HL-60/S4 (cell line): Measurements from ENCODE around the gene RANBP3.

Experiments
- in situ Hi-C: fragments of 300-500 bp; cut with MboI; formaldehyde crosslinking; loops from 2 replicates; pipeline ENCODE4 v1.14.3; 2022; ENCODE audit warnings: low sequenced_read_pairs

The RANBP3 gene

DNA sequence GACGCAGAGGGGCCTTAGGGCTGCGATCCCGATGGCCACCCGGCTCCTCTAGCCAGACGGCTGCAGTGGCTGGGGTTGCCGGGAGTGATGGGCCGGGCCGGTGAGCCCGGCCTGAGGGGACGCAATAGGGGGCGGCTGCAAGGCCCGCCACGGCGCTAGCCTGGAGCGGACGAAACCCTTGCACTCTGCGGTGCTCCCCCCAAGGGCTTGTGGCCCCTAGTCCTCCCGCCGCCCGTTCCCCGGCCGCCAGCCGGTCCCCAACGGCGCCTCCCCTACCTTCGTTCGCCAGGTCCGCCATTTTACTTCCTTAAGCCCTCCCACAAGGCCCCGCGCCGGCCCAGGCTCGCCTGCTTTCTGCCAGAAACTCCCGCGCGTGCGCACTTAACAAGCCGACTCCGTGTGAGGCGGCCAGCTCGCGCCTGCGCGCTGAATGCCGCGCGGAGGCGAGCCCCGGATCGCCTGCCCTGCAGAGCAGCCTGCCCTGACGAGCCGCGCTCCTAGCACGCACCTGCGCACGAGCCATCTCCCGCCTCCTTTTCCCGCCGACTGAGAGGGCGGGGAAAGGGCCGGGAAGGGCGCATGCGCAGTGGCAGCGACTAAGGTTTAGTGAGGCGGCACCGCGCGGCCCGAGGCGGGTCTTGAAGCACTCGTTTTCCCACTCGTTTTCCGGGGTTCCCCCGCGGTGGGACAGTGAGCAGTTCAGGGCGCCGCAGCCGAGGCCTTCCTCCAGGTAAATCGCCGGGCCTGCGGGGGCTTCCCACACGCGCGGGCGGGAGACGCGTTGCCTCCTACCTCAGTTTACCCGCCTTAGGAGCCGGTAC lies at the start of gene RANBP3:
RANBP3 (minus strand) TSS at position 356 of the 821 bp plus-strand sequence; CDS start at position 298, 58 bp downstream.
- in situ Hi-C loops: no loop called here

DNA sequence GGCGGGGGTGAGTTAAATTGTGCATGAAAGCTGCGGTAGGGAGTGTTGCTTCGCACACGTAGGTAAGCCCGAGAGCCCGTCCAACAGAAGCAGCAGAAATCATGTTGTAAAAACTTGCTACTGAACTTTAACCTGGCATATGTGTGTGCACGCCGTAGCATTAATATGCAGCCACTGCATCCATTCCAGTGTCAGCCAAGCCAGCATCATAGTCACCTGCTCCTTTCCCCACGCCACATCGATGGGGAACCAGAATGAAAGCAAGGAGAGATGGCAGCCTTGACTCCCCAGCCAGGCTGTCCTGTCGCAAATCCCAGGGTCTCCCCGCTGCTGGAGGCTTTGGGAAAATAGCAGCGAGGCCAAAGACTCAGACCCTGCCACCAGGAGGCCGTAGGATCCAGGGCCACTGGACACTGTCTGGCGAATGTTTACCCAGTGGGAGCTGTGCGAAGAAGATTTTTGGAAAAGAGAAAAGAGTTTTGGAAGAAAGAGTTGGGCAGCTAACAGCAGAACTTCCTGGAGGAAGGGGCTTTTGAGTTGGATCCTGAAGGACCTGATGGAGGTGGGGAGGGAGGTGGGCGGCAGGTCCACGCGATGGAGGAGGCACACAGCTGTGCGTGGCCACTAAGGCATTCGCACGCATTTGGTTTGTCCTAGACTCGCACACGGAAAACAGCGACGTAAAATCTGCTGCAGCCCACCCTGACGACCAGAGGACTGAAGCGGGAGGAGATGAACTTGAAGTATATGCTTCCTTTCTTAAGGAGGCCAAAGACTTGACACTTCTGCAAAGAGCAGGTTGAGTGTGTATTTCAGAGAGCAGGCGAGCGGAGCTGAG lies 48.7 kb upstream of the RANBP3 start:
- in situ Hi-C loops: loop anchor here (10.0 to 25.0 kb wide), 2 partner anchors 222 to 286 kb away; partner anchors contain the start of gene NRTN

- in situ Hi-C loops: loop anchor here (10.0 to 25.0 kb wide), 2 partner anchors 220 to 288 kb away; partner anchors contain the start of gene NRTN
These were observed 46.8 kb upstream of the RANBP3 start for GRCh38 chr19:6024756-6025155.

DNA sequence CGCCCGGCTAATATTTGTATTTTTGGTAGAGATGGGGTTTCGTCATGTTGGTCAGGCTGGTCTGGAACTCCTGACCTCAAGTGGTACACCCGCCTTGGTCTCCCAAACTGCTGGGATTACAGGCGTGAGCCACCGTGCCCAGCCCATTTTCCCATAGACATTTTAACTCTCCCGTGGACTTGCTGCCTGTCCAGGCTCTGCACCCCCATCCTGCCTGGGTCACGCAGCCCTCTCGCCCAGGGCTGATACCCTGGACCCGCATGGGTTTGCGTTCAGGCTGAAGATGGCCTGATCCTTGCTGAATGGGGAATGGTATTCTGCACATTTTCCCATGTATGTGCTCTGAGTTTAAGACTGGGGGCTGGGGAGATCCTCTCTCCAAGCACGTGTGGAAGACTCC lies 46.0 kb upstream of the RANBP3 start:
- in situ Hi-C loops: loop anchor here (10.0 kb wide), 1 partner anchor 219 kb away; the partner anchor contains the start of gene NRTN

DNA sequence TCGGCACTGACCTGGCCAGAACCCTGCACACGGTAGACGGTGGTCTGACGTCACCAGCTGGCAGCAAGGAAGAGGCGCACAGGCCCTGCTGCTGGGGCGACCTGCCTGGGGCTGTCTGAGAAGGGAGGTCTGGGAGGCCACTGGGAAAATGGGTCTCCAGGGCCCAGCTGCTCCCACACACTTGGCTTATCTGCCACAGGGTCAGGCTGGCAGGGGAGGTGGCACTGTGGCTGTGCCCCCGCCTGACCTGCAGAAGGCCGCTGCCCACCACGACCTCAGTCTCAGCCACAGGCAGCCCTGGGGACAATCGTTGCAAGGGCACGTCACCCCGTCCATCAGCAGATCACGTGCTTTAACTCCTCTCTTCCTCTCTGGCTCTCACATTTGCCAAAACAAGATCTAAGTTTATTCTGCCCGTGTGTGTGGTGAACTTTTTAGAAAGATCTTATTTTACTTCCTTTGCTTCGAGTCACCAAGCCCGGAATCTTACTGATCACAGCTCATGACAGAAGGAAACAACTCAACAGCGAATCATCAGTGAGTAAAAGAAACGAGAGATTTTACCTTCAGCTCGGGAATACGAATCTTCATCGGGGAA lies 45.2 kb upstream of the RANBP3 start:
- in situ Hi-C loops: loop anchor here (10.0 kb wide), 1 partner anchor 218 kb away; the partner anchor contains the start of gene NRTN

- in situ Hi-C loops: loop anchor here (10.0 kb wide), 1 partner anchor 218 kb away; the partner anchor contains the start of gene NRTN
These were observed 44.7 kb upstream of the RANBP3 start for GRCh38 chr19:6022570-6023064.

DNA sequence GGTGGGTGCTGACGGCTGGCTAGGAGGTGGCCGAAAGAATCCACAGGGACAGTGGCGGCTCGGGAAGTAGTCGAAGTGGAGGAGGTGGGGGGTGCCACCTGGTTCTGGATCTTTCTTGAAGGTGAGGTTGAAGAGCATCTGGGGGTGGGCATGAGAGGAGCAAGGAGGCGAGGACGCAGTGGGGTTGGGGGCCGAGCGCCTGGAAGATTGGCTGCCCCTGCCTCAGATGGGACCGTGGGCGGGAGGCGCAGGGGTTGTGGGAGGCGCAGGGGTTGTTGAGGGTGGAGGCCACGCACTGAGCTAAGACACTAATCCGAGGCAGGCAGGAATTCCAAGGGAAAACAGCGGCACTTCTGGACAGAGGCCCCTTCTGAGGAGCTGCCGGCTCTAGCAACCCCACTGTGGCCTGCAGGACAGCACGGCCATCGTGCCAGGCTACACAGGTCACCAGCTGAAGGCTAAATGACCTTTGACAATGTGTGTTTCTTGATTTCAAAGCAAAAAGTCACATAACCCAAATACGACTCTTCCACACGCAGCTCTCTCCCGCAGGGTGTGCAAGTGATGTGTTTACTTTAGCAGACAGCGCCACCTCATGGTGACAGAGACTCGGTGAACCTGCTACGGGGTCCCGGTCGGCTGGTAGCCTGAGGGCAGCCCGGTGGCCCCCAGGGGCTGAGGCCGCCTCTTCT lies 44.1 kb upstream of the RANBP3 start:
- in situ Hi-C loops: loop anchor here (10.0 kb wide), 1 partner anchor 217 kb away; the partner anchor contains the start of gene NRTN

- in situ Hi-C loops: loop anchor here (10.0 kb wide), 1 partner anchor 216 kb away; the partner anchor contains the start of gene NRTN
These were observed 43.2 kb upstream of the RANBP3 start for GRCh38 chr19:6020972-6021805.

GRCh38 chr19:6020166-6020882 lies 42.4 kb upstream of the RANBP3 start:
- in situ Hi-C loops: loop anchor here (10.0 kb wide), 1 partner anchor 216 kb away; the partner anchor contains the start of gene NRTN

- in situ Hi-C loops: no loop called here
These were observed 40.8 kb upstream of the RANBP3 start for GRCh38 chr19:6018786-6019185.

DNA sequence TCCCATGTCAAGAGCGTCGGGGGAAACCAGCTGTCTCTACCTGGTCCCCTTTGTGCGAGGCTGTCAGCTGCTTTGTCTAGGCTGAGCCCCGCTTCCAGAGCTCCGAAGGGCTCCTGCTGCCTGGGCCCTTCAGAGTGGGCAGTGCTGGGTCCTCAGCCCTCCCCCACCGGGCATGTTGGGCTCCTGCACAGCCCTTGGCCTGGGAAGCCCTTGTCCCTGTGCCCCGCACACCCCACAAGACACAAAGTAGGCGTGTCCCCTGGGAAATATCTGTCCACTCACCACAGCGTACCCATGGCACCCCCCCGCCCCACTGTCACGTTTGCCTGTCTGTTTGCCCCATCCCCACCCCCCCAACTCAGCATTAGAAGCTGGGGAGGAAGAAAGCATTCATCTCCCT lies 39.6 kb upstream of the RANBP3 start:
- in situ Hi-C loops: no loop called here

- in situ Hi-C loops: no loop called here
These were observed 38.1 kb upstream of the RANBP3 start for GRCh38 chr19:6015841-6016545.

DNA sequence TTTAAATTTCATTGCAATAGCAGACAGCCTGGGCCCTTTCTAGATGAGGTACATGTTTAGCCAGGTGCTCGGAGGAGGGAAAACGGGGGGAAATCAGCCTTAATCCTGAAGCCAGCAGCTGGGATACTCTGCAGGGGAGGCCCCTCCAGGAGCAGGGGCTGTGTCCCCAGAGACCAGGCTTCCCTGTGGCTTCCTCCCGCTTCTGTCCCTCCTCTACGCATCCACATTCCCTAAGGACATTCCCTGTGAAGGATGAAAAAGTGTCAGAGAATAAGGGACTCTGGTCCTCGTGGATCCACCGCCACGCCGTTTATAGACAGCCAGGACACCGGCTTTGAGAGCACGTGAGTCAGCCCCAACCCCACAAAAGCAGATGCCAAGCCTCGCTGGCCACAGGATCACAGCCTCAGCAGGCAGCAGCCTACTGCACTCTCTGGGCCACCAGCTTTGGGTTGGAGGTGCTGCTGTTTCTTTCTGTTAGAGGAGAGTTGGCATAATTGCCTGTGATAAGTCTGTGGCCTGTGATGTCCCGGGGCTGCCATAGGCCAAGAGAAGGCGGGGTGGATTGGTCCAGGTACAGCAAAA lies 36.7 kb upstream of the RANBP3 start:
- in situ Hi-C loops: no loop called here

- in situ Hi-C loops: no loop called here
These were observed 34.7 kb upstream of the RANBP3 start for GRCh38 chr19:6012426-6013170.

GRCh38 chr19:6011794-6012193 lies 33.9 kb upstream of the RANBP3 start:
- in situ Hi-C loops: no loop called here

DNA sequence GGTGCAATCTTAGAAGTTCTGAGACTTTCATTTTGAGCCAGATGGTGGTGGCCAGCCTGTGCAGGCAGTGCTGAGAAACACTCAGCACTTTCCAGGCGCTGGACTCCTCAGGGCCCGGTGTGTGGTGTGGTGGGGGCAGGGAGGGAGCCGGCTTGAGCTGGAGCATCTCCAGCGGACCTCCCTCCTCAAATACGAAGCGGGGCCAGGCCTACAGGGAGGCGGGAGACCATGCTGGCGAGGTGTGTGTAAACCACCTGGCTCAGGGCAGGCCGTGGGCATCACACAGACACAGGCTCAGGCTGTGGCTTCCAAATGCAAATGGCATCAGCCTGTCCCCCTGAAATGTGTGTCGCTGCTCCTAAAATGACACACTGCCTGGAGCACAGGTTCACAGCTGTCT lies 33.3 kb upstream of the RANBP3 start:
- in situ Hi-C loops: no loop called here

DNA sequence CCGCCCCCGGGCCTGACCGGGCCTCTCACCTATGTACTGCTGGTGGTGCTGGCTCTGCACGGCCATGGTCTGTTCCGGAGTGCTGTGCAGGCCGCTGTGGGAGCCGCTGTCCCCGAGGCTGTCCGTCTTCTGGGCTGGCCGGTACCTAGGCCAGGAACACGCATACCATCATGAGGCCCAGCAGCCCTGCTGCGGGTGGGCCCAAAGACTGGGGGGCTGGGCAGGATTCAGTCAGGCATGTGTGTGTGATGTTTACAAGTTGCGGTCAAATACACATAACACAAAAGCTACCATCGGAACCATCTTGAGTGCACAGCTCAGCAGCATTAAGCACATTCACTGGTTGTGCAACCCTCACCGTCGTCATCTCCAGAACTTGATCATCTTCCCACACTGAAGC lies 32.2 kb upstream of the RANBP3 start:
- in situ Hi-C loops: no loop called here
